K562 (cell line): ENCODE results near the gene PTPN1. TPM values are rescaled to one million over a fixed set of nuclear protein-coding genes. Genes with fewer than 3 reads are reported as not detected.
A peak's percentile ranks its signal among the peaks of the same experiment; 100 is the strongest.

Source experiments
- ASH1L ChIP-seq: fragments of 450-650 bp; IDR thresholded peaks from 2 replicates; pipeline ENCODE4 v1.6.1; 2018; ENCODE audit warnings: borderline replicate concordance, mild to moderate bottlenecking, low read depth; ENCODE audit not compliant: partially characterized antibody
- CAMTA2 ChIP-seq: fragments of 250-450 bp; sonication (Bioruptor Pico); conservative IDR thresholded peaks from 2 replicates; pipeline ENCODE4 v1.5.1; 2022
- E2F3 ChIP-seq: fragments of 250-450 bp; sonication (Bioruptor Pico); IDR thresholded peaks from 2 replicates; pipeline ENCODE4 v1.4.0; 2020; ENCODE audit warnings: mild to moderate bottlenecking
- ETV1 ChIP-seq: fragments of 450-650 bp; conservative IDR thresholded peaks from 2 replicates; pipeline ENCODE4 v1.6.1; 2016; ENCODE audit warnings: missing genetic modification characterization, control low read depth, low read depth, missing compliant biosample characterization
- FOS ChIP-seq: IDR thresholded peaks from 3 replicates; pipeline ENCODE4 v1.6.1; 2011; ENCODE audit not compliant: insufficient read length; ENCODE audit errors: extremely low read depth
- FOXA1 ChIP-seq: fragments of 450-650 bp; IDR thresholded peaks from 2 replicates; pipeline ENCODE4 v1.6.1; 2016; ENCODE audit warnings: mild to moderate bottlenecking, borderline replicate concordance
- HCFC1 ChIP-seq: IDR thresholded peaks from 2 replicates; pipeline ENCODE4 v1.6.1; 2012; ENCODE audit warnings: low read depth, low read length, improper control_type of control experiment
- HOXB6 ChIP-seq: fragments of 250-450 bp; sonication (Bioruptor Pico); IDR thresholded peaks from 2 replicates; pipeline ENCODE4 v1.5.1; 2022; ENCODE audit warnings: mild to moderate bottlenecking, borderline replicate concordance
- MCM3 ChIP-seq: fragments of 450-650 bp; IDR thresholded peaks from 2 replicates; pipeline ENCODE4 v1.6.1; 2016
- MYBL2 ChIP-seq, 2 experiments: fragments of 450-650 bp in 1 of 2; sonication (generic) in 1 of 2; formaldehyde crosslinking in 1 of 2; IDR thresholded peaks; 2 replicates each; pipeline versions ENCODE4 v1.6.1 to v1.8.1; 2017 to 2022; ENCODE audit warnings: borderline replicate concordance in 1 of 2, inconsistent platforms in 1 of 2, low read depth in 1 of 2, mild to moderate bottlenecking in 1 of 2, missing genetic modification reagents in 1 of 2, moderate library complexity in 1 of 2
- NEUROD1 ChIP-seq: fragments of 150-350 bp; IDR thresholded peaks from 2 replicates; pipeline ENCODE4 v1.6.1; 2014; ENCODE audit warnings: borderline replicate concordance, low read length, low read depth; ENCODE audit not compliant: partially characterized antibody
- PHF21A ChIP-seq: fragments of 450-650 bp; IDR thresholded peaks from 2 replicates; pipeline ENCODE4 v1.6.1; 2017; ENCODE audit warnings: low read depth, borderline replicate concordance
- RB1 ChIP-seq: fragments of 450-650 bp; IDR thresholded peaks from 2 replicates; pipeline ENCODE4 v1.6.1; 2017; ENCODE audit warnings: low read depth, mild to moderate bottlenecking
- RUNX1 ChIP-seq: sonication (generic); IDR thresholded peaks from 2 replicates; pipeline ENCODE4 v1.6.1; 2016; ENCODE audit warnings: antibody characterized with exemption, low read depth
- SMAD4 ChIP-seq: fragments of 250-450 bp; sonication (Bioruptor Pico); conservative IDR thresholded peaks from 2 replicates; pipeline ENCODE4 v1.8.0; 2021; ENCODE audit warnings: inconsistent platforms, mild to moderate bottlenecking, moderate library complexity
- SMARCA5 ChIP-seq: fragments of 450-650 bp; IDR thresholded peaks from 2 replicates; pipeline ENCODE4 v1.6.1; 2016
- STAT5A ChIP-seq: IDR thresholded peaks from 2 replicates; pipeline ENCODE4 v1.6.1; 2012; ENCODE audit warnings: low read length, inconsistent platforms, borderline replicate concordance
- TCFL5 ChIP-seq: fragments of 250-450 bp; sonication (Bioruptor Pico); conservative IDR thresholded peaks from 2 replicates; pipeline ENCODE4 v1.6.1; 2021; ENCODE audit warnings: mild to moderate bottlenecking, moderate library complexity, matching md5 sums
- TSC22D4 ChIP-seq: fragments of 450-650 bp; IDR thresholded peaks from 2 replicates; pipeline ENCODE4 v1.6.1; 2016; ENCODE audit warnings: missing genetic modification characterization, missing biosample characterization, control low read depth
- ZNF146 ChIP-seq: IDR thresholded peaks from one replicate; pipeline ENCODE4 v1.6.1; 2018; ENCODE audit warnings: missing compliant biosample characterization; ENCODE audit not compliant: unreplicated experiment
- ZSCAN29 ChIP-seq: fragments of 450-650 bp; IDR thresholded peaks from 2 replicates; pipeline ENCODE4 v1.6.1; 2017
- polyA plus RNA-seq, 8 experiments: library from polyadenylated mRNA; depleted of rRNA in 4 of 8; stranded (reverse) in 5 of 8; unstranded in 3 of 8; fragments of >200 nt; fragmentation: Nextera tagmentation in 2 of 8; fragmentation: Illumina TruSeq in 1 of 8; extraction: Ambion mirVana in 2 of 8; extraction: Trizol in 1 of 8; gene quantifications; 2 replicates each; pipeline versions ENCODE4 v1.2.1 to v1.2.3, GENCODE V29; 2011 to 2014; ENCODE audit warnings: inconsistent platforms in 1 of 8, missing spikeins in 1 of 8
- total RNA-seq, 7 experiments: library from RNA; depleted of rRNA in 6 of 7; stranded (reverse); fragments of >200 nt in 6 of 7; fragmentation: Illumina TruSeq in 2 of 7; extraction: Trizol in 2 of 7; gene quantifications; 2 replicates each; pipeline versions ENCODE4 v1.2.1 to v1.2.3, GENCODE V29; 2011 to 2021; ENCODE audit warnings: low replicate concordance in 1 of 7
- TF ChIP-seq, protein P1 (sequence below): fragments of 450-650 bp; IDR thresholded peaks from 2 replicates; pipeline ENCODE4 v1.6.1; 2017; ENCODE audit warnings: mild to moderate bottlenecking, moderate library complexity
- TF ChIP-seq, protein P2 (sequence below): fragments of 250-450 bp; sonication (Bioruptor Pico); IDR thresholded peaks from 2 replicates; pipeline ENCODE4 v1.6.1; 2021; ENCODE audit warnings: mild to moderate bottlenecking
- TF ChIP-seq, protein P3 (sequence below): sonication (generic); formaldehyde crosslinking; IDR thresholded peaks from 2 replicates; pipeline ENCODE4 v1.8.0; 2023; ENCODE audit warnings: mild to moderate bottlenecking, missing genetic modification reagents
- TF ChIP-seq, protein P4 (sequence below): fragments of 450-650 bp; IDR thresholded peaks from 2 replicates; pipeline ENCODE4 v1.6.1; 2017; ENCODE audit warnings: antibody characterized with exemption

Gene PTPN1
- total and polyA plus RNA-seq, 9 of the 15 experiments (the other 6 are each of a cell fraction or from before 2014, with no cell fraction given) = 11.0 to 85.3 (median 54.0) TPM

DNA sequence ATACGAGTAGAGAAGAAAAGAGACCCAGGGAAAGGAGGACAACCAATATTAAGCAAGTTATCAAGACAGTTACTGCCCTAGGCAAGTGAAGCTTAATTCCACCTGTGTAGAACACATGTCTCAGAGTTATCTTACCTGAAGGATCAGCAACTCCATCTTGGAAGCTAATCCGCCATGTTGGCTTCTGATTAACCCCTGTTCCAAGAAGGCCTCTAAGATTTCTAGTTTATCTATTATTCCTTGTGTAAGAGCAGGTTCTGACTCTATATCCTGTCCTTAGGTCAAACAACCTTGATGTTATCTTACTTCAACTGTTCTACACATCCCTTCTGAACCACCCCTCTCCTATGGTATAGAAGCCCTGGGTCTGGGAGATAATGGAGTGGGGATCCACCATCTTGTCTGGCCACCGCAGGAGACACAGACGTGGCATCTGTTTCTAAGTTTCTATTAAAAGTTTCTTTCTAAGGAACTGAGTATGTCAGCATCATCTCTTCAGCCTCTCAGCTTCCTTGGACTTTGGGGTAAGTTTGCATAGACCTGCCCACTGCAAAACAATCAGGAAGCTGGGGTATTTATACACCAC, 27.7 kb upstream of the PTPN1 start (continued):
- TF ChIP-seq RB1 (no peak), TSC22D4 (tag) (no peak), HCFC1 (no peak), FOXA1 (no peak), ETV1 (tag) (peak; percentile 63), FOS (no peak), SMARCA5 (no peak), PHF21A (no peak), SMAD4 (CRISPR knock-in tag) (peak; percentile 95), STAT5A (peak; percentile 94), RUNX1 (no peak), TCFL5 (CRISPR knock-in tag) (peak; percentile 5; the same call in 1 of the 2 replicates), ASH1L (no peak), ZSCAN29 (peak; percentile 47; the same call in 1 of the 2 replicates), E2F3 (CRISPR knock-in tag) (0 out of 2 replicates have a peak, but pooled peaks have one; percentile 11), MCM3 (no peak), NEUROD1 (no peak), CAMTA2 (CRISPR knock-in tag) (no peak), HOXB6 (no peak), ZNF146 (no peak), MYBL2 (IDR thresholded peaks at IDR 0.05; ENCODE audit: low read depth) (no peak), MYBL2 (CRISPR knock-in tag; IDR thresholded peaks at IDR 0.05; ENCODE audit: borderline replicate concordance) (no peak)
- TF ChIP-seq, protein P1, sequence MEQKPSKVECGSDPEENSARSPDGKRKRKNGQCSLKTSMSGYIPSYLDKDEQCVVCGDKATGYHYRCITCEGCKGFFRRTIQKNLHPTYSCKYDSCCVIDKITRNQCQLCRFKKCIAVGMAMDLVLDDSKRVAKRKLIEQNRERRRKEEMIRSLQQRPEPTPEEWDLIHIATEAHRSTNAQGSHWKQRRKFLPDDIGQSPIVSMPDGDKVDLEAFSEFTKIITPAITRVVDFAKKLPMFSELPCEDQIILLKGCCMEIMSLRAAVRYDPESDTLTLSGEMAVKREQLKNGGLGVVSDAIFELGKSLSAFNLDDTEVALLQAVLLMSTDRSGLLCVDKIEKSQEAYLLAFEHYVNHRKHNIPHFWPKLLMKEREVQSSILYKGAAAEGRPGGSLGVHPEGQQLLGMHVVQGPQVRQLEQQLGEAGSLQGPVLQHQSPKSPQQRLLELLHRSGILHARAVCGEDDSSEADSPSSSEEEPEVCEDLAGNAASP = no peak
- TF ChIP-seq, protein P2, sequence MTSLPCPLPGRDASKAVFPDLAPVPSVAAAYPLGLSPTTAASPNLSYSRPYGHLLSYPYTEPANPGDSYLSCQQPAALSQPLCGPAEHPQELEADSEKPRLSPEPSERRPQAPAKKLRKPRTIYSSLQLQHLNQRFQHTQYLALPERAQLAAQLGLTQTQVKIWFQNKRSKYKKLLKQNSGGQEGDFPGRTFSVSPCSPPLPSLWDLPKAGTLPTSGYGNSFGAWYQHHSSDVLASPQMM (CRISPR knock-in tag) = no peak
- TF ChIP-seq, protein P3, sequence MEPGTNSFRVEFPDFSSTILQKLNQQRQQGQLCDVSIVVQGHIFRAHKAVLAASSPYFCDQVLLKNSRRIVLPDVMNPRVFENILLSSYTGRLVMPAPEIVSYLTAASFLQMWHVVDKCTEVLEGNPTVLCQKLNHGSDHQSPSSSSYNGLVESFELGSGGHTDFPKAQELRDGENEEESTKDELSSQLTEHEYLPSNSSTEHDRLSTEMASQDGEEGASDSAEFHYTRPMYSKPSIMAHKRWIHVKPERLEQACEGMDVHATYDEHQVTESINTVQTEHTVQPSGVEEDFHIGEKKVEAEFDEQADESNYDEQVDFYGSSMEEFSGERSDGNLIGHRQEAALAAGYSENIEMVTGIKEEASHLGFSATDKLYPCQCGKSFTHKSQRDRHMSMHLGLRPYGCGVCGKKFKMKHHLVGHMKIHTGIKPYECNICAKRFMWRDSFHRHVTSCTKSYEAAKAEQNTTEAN (CRISPR knock-in tag) = no peak
- TF ChIP-seq, protein P4, sequence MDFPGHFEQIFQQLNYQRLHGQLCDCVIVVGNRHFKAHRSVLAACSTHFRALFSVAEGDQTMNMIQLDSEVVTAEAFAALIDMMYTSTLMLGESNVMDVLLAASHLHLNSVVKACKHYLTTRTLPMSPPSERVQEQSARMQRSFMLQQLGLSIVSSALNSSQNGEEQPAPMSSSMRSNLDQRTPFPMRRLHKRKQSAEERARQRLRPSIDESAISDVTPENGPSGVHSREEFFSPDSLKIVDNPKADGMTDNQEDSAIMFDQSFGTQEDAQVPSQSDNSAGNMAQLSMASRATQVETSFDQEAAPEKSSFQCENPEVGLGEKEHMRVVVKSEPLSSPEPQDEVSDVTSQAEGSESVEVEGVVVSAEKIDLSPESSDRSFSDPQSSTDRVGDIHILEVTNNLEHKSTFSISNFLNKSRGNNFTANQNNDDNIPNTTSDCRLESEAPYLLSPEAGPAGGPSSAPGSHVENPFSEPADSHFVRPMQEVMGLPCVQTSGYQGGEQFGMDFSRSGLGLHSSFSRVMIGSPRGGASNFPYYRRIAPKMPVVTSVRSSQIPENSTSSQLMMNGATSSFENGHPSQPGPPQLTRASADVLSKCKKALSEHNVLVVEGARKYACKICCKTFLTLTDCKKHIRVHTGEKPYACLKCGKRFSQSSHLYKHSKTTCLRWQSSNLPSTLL = no peak
